SK-N-SH treated with all-trans-retinoic acid at 6 μM for 48 hours (cell line): Measurements from ENCODE around the gene LIN7A.

Experiments
- ATAC-seq: fragments of 200-7000 bp; cut with Tn5 transposase; 3 replicates; pipeline ENCODE4 v1.9.1; 2020; ENCODE audit warnings: mild to moderate bottlenecking, moderate library complexity
- ARNTL ChIP-seq: fragments of 450-650 bp; formaldehyde crosslinking; IDR thresholded peaks from 2 replicates; pipeline ENCODE4 v1.5.0; 2020; ENCODE audit warnings: low read depth, mild to moderate bottlenecking, moderate library complexity, borderline replicate concordance
- BACH2 ChIP-seq: fragments of 250-450 bp; sonication (Bioruptor Pico); IDR thresholded peaks from 2 replicates; pipeline ENCODE4 v1.9.0; 2021; ENCODE audit warnings: mild to moderate bottlenecking, borderline replicate concordance
- CREB5 ChIP-seq: fragments of 250-450 bp; sonication (Bioruptor Pico); IDR thresholded peaks from 2 replicates; pipeline ENCODE4 v1.5.1; 2020; ENCODE audit warnings: low read depth, mild to moderate bottlenecking, moderate library complexity
- CSDC2 ChIP-seq: fragments of 250-450 bp; sonication (Bioruptor Pico); IDR thresholded peaks from 2 replicates; pipeline ENCODE4 v1.5.0; 2020; ENCODE audit warnings: mild to moderate bottlenecking, moderate library complexity
- CSRNP3 ChIP-seq: fragments of 250-450 bp; sonication (Bioruptor Pico); IDR thresholded peaks from 2 replicates; pipeline ENCODE4 v1.5.1; 2021; ENCODE audit warnings: mild to moderate bottlenecking, moderate library complexity
- ESRRG ChIP-seq: fragments of 250-450 bp; sonication (Bioruptor Pico); IDR thresholded peaks from 2 replicates; pipeline ENCODE4 v1.6.1; 2021; ENCODE audit warnings: mild to moderate bottlenecking
- GLIS3 ChIP-seq: fragments of 250-450 bp; sonication (Bioruptor Pico); IDR thresholded peaks from 2 replicates; pipeline ENCODE4 v1.5.0; 2020; ENCODE audit warnings: mild to moderate bottlenecking, moderate library complexity
- ISL1 ChIP-seq: fragments of 250-450 bp; sonication (Bioruptor Pico); IDR thresholded peaks from 2 replicates; pipeline ENCODE4 v2.1.2; 2022; ENCODE audit warnings: mild to moderate bottlenecking, moderate library complexity
- OSR1 ChIP-seq: fragments of 250-450 bp; sonication (Bioruptor Pico); IDR thresholded peaks from 2 replicates; pipeline ENCODE4 v1.8.0; 2022; ENCODE audit warnings: moderate library complexity, mild to moderate bottlenecking, inconsistent platforms
- POU6F1 ChIP-seq: fragments of 250-450 bp; sonication (Bioruptor Pico); IDR thresholded peaks from 2 replicates; pipeline ENCODE4 v1.8.0; 2021; ENCODE audit warnings: low read depth, mild to moderate bottlenecking, moderate library complexity, borderline replicate concordance
- PPARA ChIP-seq: fragments of 250-450 bp; sonication (Bioruptor Pico); IDR thresholded peaks from 2 replicates; pipeline ENCODE4 v1.5.0; 2020; ENCODE audit warnings: mild to moderate bottlenecking, borderline replicate concordance
- RARB ChIP-seq: fragments of 250-450 bp; sonication (Bioruptor Pico); IDR thresholded peaks from 2 replicates; pipeline ENCODE4 v1.8.0; 2021; ENCODE audit warnings: mild to moderate bottlenecking, moderate library complexity
- SNAI2 ChIP-seq: fragments of 250-450 bp; sonication (Bioruptor Pico); IDR thresholded peaks from 2 replicates; pipeline ENCODE4 v1.5.0; 2020; ENCODE audit warnings: mild to moderate bottlenecking, moderate library complexity
- TCF4 ChIP-seq: fragments of 250-450 bp; sonication (Bioruptor Pico); IDR thresholded peaks from 2 replicates; pipeline ENCODE4 v1.8.0; 2021; ENCODE audit warnings: mild to moderate bottlenecking, moderate library complexity, borderline replicate concordance
- TOX ChIP-seq: fragments of 250-450 bp; sonication (Bioruptor Pico); IDR thresholded peaks from 2 replicates; pipeline ENCODE4 v1.8.0; 2021; ENCODE audit warnings: mild to moderate bottlenecking, moderate library complexity, borderline replicate concordance
- TSHZ2 ChIP-seq: fragments of 250-450 bp; sonication (Bioruptor Pico); IDR thresholded peaks from 2 replicates; pipeline ENCODE4 v1.5.0; 2020; ENCODE audit warnings: mild to moderate bottlenecking, moderate library complexity
- ZC3H10 ChIP-seq: fragments of 250-450 bp; sonication (Bioruptor Pico); IDR thresholded peaks from 2 replicates; pipeline ENCODE4 v1.5.1; 2021; ENCODE audit warnings: mild to moderate bottlenecking, moderate library complexity
- ZFP3 ChIP-seq: fragments of 250-450 bp; sonication (Bioruptor Pico); IDR thresholded peaks from 2 replicates; pipeline ENCODE4 v1.5.0; 2020; ENCODE audit warnings: mild to moderate bottlenecking, moderate library complexity
- ZFP30 ChIP-seq: fragments of 450-650 bp; formaldehyde crosslinking; IDR thresholded peaks from 2 replicates; pipeline ENCODE4 v1.5.0; 2022; ENCODE audit warnings: mild to moderate bottlenecking, moderate library complexity
- ZNF565 ChIP-seq: fragments of 450-650 bp; formaldehyde crosslinking; conservative IDR thresholded peaks from 2 replicates; pipeline ENCODE4 v1.5.0; 2020; ENCODE audit warnings: low read depth, mild to moderate bottlenecking, moderate library complexity
- ZNF70 ChIP-seq: fragments of 450-650 bp; formaldehyde crosslinking; IDR thresholded peaks from 2 replicates; pipeline ENCODE4 v1.5.0; 2020; ENCODE audit warnings: mild to moderate bottlenecking, moderate library complexity
- ZNF8 ChIP-seq: fragments of 450-650 bp; formaldehyde crosslinking; IDR thresholded peaks from 2 replicates; pipeline ENCODE4 v1.5.0; 2020; ENCODE audit warnings: mild to moderate bottlenecking, moderate library complexity

Gene LIN7A

GRCh38 chr12:80825506-80825905 is 112.2 kb downstream of the LIN7A start:
- no peak for TF ChIP-seq ESRRG
- TF ChIP-seq POU6F1 (CRISPR knock-in tag): no peak
- no peak for TF ChIP-seq TOX (CRISPR knock-in tag)
- no peak for TF ChIP-seq SNAI2 (CRISPR knock-in tag)
- no peak for TF ChIP-seq BACH2 (CRISPR knock-in tag)
- TF ChIP-seq ISL1 (CRISPR knock-in tag): no peak
- no peak for TF ChIP-seq TCF4 (CRISPR knock-in tag)
- no peak for TF ChIP-seq ZFP30
- no peak for TF ChIP-seq ZFP3 (CRISPR knock-in tag)
- TF ChIP-seq OSR1 (CRISPR knock-in tag): no peak
- no peak for TF ChIP-seq PPARA
- TF ChIP-seq, all 23 proteins: peak for 0
- ATAC-seq: no peak

- ATAC-seq: no peak
Observed at GRCh38 chr12:80823393-80823792, 114.3 kb downstream of the LIN7A start.

GRCh38 chr12:80821513-80822000 is 116.2 kb downstream of the LIN7A start:
- no peak for ATAC-seq
- TF ChIP-seq CREB5 (CRISPR knock-in tag) (no peak), TCF4 (CRISPR knock-in tag) (no peak), ZC3H10 (CRISPR knock-in tag) (no peak), POU6F1 (CRISPR knock-in tag) (no peak), ESRRG (no peak), ISL1 (CRISPR knock-in tag) (no peak), CSDC2 (CRISPR knock-in tag) (no peak), TSHZ2 (CRISPR knock-in tag) (no peak), CSRNP3 (CRISPR knock-in tag) (no peak), OSR1 (CRISPR knock-in tag) (no peak), TOX (CRISPR knock-in tag) (no peak), ZNF565 (CRISPR knock-in tag) (no peak), GLIS3 (CRISPR knock-in tag) (no peak)

More at GRCh38 chr12:80823393-80823792, 114.3 kb downstream of the LIN7A start:
- TF ChIP-seq ZNF70 (no peak), ZFP3 (CRISPR knock-in tag) (no peak), SNAI2 (CRISPR knock-in tag) (no peak), CSDC2 (CRISPR knock-in tag) (no peak), CREB5 (CRISPR knock-in tag) (no peak), ISL1 (CRISPR knock-in tag) (no peak), ZFP30 (no peak), ARNTL (CRISPR knock-in tag) (no peak), RARB (no peak), ZNF8 (CRISPR knock-in tag) (no peak), BACH2 (CRISPR knock-in tag) (no peak)
